Breast epithelium (tissue), 4 donors: ENCODE data around the gene VPS13D. TPM values are rescaled to one million over a fixed set of nuclear protein-coding genes. Genes with fewer than 3 reads are reported as not detected.

Experiments
- DNase-seq, 2 donors: peaks; one replicate each; pipeline ENCODE4 v3.0.0-alpha.2; 2019; ENCODE audit warnings: low spot score in 2 of 2
- H3K27ac ChIP-seq, 2 donors: fragments of 200-600 bp; sonication (generic) in 1 of 2; one replicate each; pipeline ENCODE4 v1.5.1; 2016 to 2019; ENCODE audit warnings: mild to moderate bottlenecking in 1 of 2
- H3K27me3 ChIP-seq, 2 donors: fragments of 200-600 bp; sonication (generic) in 1 of 2; one replicate each; pipeline versions ENCODE4 v1.5.1 to v1.6.0; 2017 to 2019; ENCODE audit warnings: control low read depth in 1 of 2, mild to moderate bottlenecking in 1 of 2
- H3K36me3 ChIP-seq: fragments of 200-600 bp; one replicate; pipeline ENCODE4 v1.5.1; 2019
- H3K4me1 ChIP-seq, 2 donors: fragments of 200-600 bp; sonication (generic); one replicate each; pipeline ENCODE4 v1.5.1; 2016 to 2019; ENCODE audit warnings: control low read depth in 1 of 2
- H3K4me3 ChIP-seq, 3 donors: fragments of 200-600 bp; sonication (generic); 1 replicate in 2 of 3; 2 replicates in 1 of 3; pipeline ENCODE4 v1.5.1; 2016 to 2019; ENCODE audit warnings: mild to moderate bottlenecking in 3 of 3, moderate library complexity in 2 of 3
- H3K9me3 ChIP-seq, 2 donors: fragments of 200-600 bp; sonication (generic) in 1 of 2; one replicate each; pipeline ENCODE4 v1.5.1; 2016 to 2019; ENCODE audit warnings: control low read depth in 1 of 2
- CTCF ChIP-seq, 3 donors: fragments of 450-650 bp; IDR thresholded peaks; one replicate each; pipeline ENCODE4 v1.5.1; 2016 to 2017; ENCODE audit warnings: antibody characterized with exemption in 3 of 3, mild to moderate bottlenecking in 3 of 3, moderate library complexity in 3 of 3
- POLR2A ChIP-seq: fragments of 450-650 bp; IDR thresholded peaks from one replicate; pipeline ENCODE4 v1.6.1; 2016; ENCODE audit warnings: antibody characterized with exemption, mild to moderate bottlenecking, moderate library complexity
- POLR2AphosphoS5 ChIP-seq, 3 donors: sonication (generic); formaldehyde crosslinking; IDR thresholded peaks; one replicate each; pipeline ENCODE4 v1.6.1; 2017; ENCODE audit warnings: antibody characterized with exemption in 3 of 3
- intact Hi-C: fragments of 100-400 bp; cut with DNase I; formaldehyde crosslinking; loops from one replicate; pipeline ENCODE4 v1.15.1; 2023; ENCODE audit warnings: low total_unique reads
- total RNA-seq, 3 donors: library from RNA; depleted of rRNA; stranded (reverse); fragments of >200 nt; gene quantifications; one replicate each; pipeline ENCODE4 v1.1.0, GENCODE V29; 2016

VPS13D gene
- total RNA-seq, 3 donors from 2014 or later: 73.9 to 115 (median 96.4) TPM

GRCh38 chr1:12555411-12556367, 325.9 kb downstream of the VPS13D start:
- intact Hi-C loops: no loop called here
- no peaks in the 10 kb centered on the region for H3K36me3 ChIP-seq
- H3K4me1 ChIP-seq: no peaks in the 10 kb centered on the region
- no peaks in the 10 kb centered on the region for H3K27me3 ChIP-seq
- DNase-seq: no peak
- H3K9me3 ChIP-seq: no peaks in the 10 kb centered on the region
- peak overlapping the region; percentile 93 to 94 for H3K27ac ChIP-seq
- TF ChIP-seq POLR2AphosphoS5 (IDR thresholded peaks at IDR 0.05): no peak
- H3K4me3 ChIP-seq: no peak overlapping the region

GRCh38 chr1:12556368-12556930, 326.6 kb downstream of the VPS13D start:
- Histone ChIP-seq H3K4me1 (no peaks in the 10 kb centered on the region), H3K36me3 (no peaks in the 10 kb centered on the region), H3K27ac (peak overlapping the region; percentile 93 to 94), H3K4me3 (no peak overlapping the region), H3K27me3 (no peaks in the 10 kb centered on the region), H3K9me3 (no peaks in the 10 kb centered on the region)
- intact Hi-C loops: no loop called here
- no peak for TF ChIP-seq CTCF (IDR thresholded peaks at IDR 0.05)
- peak; percentile 76 to 82 (median 78) for TF ChIP-seq POLR2AphosphoS5 (IDR thresholded peaks at IDR 0.05)
- DNase-seq: peak; percentile 68 to 86

GRCh38 chr1:12556957-12557935, 327.4 kb downstream of the VPS13D start:
- Histone ChIP-seq H3K4me1 (no peaks in the 10 kb centered on the region), H3K36me3 (no peaks in the 10 kb centered on the region), H3K4me3 (no peak overlapping the region), H3K27ac (peak overlapping the region; percentile 93 to 94), H3K27me3 (no peaks in the 10 kb centered on the region), H3K9me3 (no peaks in the 10 kb centered on the region)
- intact Hi-C loops: no loop called here
- DNase-seq: no peak
- no peak for TF ChIP-seq POLR2A
- TF ChIP-seq POLR2AphosphoS5 (IDR thresholded peaks at IDR 0.05): no peak
- no peak for TF ChIP-seq CTCF (IDR thresholded peaks at IDR 0.05)

GRCh38 chr1:12561121-12561520, 331.3 kb downstream of the VPS13D start:
- Histone ChIP-seq H3K36me3 (no peaks in the 10 kb centered on the region), H3K9me3 (peaks cover 7 to 8% of the 10 kb centered on the region in 2 donors), H3K4me1 (no peaks in the 10 kb centered on the region), H3K27me3 (no peaks in the 10 kb centered on the region), H3K27ac (no peak overlapping the region), H3K4me3 (no peak overlapping the region)
- intact Hi-C loops: no loop called here
- TF ChIP-seq POLR2A (no peak), CTCF (IDR thresholded peaks at IDR 0.05) (no peak), POLR2AphosphoS5 (IDR thresholded peaks at IDR 0.05) (no peak)
- DNase-seq: no peak

Other genes with a start within 250 kb of the VPS13D start
- 10 to 100 TPM; 51.4 to 64.9 (median 62.1) TPM for gene MFN2, start 249.6 kb upstream of the VPS13D start, total RNA-seq
- 10 to 100 TPM; 29.0 to 34.4 (median 33.8) TPM for gene MIIP, start 210.5 kb upstream of the VPS13D start, total RNA-seq
- 1 to 10 TPM in 2 of 3 donors, under 1 TPM in 1; 0.88 to 2.3 (median 1.6) TPM for gene TNFRSF8, start 166.7 kb upstream of the VPS13D start, total RNA-seq
- gene TNFRSF1B, start 63.0 kb upstream of the VPS13D start, total RNA-seq: 10 to 100 TPM; 25.0 to 48.8 (median 35.1) TPM